Ishikawa (cell line): ENCODE data around the gene LRRK2.

ENCODE experiments used
- CEBPB ChIP-seq: IDR thresholded peaks from 2 replicates; pipeline ENCODE4 v1.6.1; 2012
- EP300 ChIP-seq: IDR thresholded peaks from 2 replicates; pipeline ENCODE4 v1.6.1; 2012; ENCODE audit warnings: borderline replicate concordance
- RAD21 ChIP-seq: IDR thresholded peaks from 2 replicates; pipeline ENCODE4 v1.6.1; 2012; ENCODE audit warnings: low read depth
- REST ChIP-seq: IDR thresholded peaks from 2 replicates; pipeline ENCODE4 v1.6.1; 2012; ENCODE audit warnings: low read depth, mild to moderate bottlenecking
- USF1 ChIP-seq: IDR thresholded peaks from 2 replicates; pipeline ENCODE4 v1.6.1; 2012
- YY1 ChIP-seq: IDR thresholded peaks from 2 replicates; pipeline ENCODE4 v1.6.1; 2012; ENCODE audit warnings: low read depth
- ZBTB7A ChIP-seq: IDR thresholded peaks from 2 replicates; pipeline ENCODE4 v1.6.1; 2012; ENCODE audit warnings: low read depth

DNA sequence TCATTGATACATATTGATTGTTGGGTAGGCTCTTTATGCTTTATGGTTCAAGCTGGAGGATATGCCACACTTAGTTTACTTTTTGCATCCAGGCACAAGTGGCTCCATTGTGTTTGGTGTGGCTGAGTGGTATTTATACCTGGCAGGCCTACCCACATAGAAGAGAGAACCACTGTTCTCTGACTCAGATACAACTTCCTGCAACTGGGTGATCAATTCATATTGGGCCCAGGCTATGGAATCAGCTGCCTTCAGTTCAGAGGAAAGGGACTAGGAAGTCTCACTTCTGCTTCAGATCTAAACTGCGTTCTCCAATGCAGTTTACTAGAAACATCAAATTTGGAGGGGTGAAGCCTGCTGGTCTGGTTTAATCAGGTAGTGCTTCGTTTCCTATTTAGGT lies 49.8 kb upstream of the LRRK2 start:
- TF ChIP-seq EP300 (no peak), USF1 (no peak), ZBTB7A (no peak), YY1 (no peak), RAD21 (no peak), REST (no peak), CEBPB (no peak)
